Right renal cortex interstitium (tissue), 3 donors: ENCODE results near the gene CA11. TPM values are rescaled to one million over a fixed set of nuclear protein-coding genes. Genes with fewer than 3 reads are reported as not detected.
A peak's percentile ranks its signal among the peaks of the same experiment; 100 is the strongest.
"Not testable (repeated sequence)": the region's sequence is repeated elsewhere in the genome, so short reads cannot be mapped to it uniquely, and the experiment has no call there.

Experiments used
- DNase-seq, 3 donors: peaks; one replicate each; pipeline ENCODE4 v3.0.0-alpha.2; 2013; ENCODE audit warnings: low read depth in 3 of 3, low spot score in 2 of 3
- polyA plus RNA-seq, 3 donors: library from polyadenylated mRNA; unstranded; fragments of 120-200 nt; gene quantifications; one replicate each; pipeline ENCODE4 v1.2.1, GENCODE V29; 2013; ENCODE audit not compliant: insufficient read length in 3 of 3

Gene CA11
- polyA plus RNA-seq, 3 donors: 21.9 to 23.6 (median 22.9) TPM

DNA sequence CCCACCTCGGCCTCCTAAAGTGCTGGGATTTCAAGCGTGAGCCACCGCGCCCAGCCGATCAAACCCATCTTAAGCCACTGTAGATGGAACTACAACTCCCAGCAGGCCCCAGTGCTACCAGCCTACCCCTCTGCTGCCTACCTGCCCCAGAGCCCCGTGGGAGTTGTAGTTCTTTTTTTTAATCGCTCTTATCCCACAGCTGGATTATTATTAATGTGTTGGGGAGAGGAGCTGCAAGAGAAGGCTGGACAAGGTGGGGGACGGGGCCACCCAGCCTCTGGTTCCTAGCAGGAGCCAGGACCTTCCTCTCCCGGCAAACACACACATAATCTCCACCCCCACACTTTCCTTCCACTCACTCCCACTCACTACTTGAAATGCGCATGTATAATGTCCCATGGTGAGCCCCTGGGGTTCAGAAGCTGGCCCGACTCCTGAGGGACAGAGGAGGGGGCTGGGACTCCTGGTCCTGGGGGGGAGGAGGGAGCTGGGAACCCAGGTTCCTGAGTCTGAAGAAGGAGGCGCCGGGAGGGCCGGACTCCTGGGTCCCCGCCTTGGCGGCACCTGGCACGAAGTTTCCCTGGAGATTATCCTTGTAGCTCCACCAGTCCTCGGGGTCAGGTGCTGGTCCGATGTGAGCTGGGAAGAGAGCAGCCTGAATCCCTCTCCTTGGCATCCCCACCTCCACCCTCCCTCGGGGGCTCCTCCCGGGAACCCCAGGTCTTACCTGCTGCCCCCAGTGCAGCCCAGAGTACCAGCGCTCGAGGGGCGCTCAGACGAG, 958 bp downstream of the CA11 start:
- DNase-seq: no peak

DNA sequence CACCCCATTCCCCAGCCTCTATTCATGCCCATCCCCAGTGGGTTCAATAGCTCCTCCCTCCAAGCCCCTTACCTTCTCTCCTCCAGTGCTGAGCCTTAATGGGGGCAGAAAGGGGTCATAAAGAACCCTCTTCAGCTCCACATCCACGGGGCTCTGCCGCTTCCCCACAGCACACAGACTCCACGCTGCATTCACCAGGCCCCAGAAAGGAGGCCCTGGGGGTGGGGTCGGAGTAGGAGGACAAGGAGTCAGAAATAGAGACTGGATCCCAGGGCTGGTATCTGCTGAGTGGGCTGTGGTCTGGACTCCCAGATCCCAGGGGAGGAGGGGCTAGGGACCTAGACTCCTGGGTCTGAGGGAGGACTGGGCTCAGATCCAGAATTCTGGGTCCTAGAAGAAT, 1.6 kb downstream of the CA11 start:
- DNase-seq: no peak

DNA sequence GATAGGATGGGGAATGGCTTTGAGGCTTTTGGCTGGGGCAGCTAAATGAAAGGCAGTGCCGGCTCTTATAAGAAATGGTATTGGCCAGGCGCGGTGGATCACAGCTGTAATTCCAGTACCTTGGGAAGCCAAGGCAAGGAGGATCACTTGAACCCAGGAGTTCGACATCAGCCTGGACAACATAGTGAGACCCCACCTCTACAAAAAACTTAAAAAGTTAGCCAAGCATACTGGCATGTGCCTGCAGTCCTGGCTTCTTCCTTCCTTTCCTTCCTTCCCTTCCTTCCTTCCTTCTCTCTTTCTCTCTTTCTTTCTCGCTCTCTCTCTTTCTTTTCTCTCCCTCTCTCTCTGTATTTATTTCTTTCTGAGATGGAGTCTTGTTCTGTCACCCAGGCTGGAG, 3.1 kb downstream of the CA11 start:
- no peak for DNase-seq

DNA sequence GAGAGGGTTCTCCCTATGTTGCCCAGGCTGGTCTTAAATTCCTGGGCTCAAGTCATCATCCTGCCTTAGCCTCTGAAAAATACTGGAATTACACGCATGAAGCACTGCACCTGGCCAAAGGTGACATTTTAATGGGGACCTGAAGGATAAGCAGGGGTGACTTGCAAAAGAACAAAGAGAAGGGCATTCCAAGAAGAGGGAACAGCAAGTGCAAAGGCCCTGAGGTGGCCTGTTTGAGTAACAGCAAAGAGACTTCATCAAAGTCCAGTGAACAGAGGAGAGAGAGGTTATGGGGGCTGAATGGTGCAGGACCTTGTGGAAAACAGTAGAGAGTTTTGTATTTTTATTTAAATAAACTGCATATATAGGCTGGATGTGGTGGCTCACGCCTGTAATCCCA, 4.1 kb downstream of the CA11 start:
- DNase-seq: no peak

DNA sequence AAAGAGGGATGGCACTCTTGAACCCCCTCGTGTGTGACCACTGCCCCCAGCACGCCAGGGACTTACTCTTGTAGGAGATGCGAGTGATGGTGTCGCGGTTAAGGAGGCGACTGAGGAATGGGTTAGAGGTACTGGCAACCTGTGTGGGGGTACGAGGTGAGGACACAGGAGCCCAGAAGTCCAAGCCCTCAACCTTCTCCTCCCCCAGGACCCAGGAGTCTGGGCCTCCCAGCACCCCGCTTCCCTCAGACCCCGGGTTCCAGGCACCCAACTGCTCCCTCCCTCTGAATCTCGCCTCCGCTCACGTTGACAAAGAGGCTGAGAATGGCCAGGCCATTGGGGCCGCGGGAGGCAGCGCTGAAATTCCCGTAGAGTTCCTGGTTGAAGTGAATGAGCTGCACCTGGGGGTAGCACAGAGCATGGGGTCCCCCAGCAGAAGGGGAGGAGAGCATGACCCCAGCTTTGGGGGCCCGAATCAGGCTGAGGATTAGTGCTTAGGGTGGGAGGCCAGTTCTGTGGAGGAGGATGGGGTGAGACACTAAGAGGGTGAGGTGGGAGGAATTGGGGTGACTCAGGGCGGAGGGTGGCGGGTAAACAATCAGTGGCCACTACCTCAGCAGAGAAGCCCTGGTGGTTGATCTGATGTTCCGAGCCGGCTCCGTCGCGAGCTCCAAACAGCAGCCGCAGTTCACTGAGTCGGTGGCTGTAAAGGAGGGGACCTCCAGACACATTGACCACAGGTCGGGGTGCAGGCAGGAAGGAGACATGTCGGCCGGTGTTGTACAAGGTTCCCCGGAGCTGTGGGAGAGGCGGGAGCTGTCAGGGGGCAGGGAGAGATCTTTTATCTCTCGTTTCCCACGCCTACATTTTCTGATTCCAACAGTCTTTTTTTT, 6.3 kb downstream of the CA11 start:
- no peak for DNase-seq

DNA sequence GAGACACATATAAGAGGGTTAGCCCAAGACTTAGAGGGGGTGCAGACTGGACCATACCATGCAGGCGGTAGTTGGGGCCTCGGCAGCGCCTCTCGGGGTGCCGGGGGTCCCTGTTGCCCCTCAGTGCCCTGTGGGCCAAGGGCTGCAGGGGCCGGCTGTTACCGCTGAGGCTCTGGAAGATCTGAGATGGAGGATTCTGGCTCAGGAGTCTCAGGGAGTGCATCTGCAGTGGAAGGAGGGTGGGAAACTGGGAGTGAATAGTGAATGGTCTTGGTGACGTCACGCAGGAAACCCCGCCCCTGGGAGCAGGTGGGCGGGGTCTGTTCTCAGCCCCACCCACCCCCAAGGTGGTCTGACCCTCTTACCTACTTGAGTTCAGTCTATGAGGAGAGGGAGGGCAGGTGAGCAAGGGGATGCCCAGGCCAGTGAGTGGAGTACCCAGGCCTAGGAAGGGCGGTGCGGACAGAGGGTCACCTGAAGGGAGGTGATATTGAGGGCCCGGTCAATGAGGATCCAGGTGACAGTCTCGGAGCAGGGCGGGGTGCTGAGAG, 7.1 kb downstream of the CA11 start:
- DNase-seq: no peak

DNA sequence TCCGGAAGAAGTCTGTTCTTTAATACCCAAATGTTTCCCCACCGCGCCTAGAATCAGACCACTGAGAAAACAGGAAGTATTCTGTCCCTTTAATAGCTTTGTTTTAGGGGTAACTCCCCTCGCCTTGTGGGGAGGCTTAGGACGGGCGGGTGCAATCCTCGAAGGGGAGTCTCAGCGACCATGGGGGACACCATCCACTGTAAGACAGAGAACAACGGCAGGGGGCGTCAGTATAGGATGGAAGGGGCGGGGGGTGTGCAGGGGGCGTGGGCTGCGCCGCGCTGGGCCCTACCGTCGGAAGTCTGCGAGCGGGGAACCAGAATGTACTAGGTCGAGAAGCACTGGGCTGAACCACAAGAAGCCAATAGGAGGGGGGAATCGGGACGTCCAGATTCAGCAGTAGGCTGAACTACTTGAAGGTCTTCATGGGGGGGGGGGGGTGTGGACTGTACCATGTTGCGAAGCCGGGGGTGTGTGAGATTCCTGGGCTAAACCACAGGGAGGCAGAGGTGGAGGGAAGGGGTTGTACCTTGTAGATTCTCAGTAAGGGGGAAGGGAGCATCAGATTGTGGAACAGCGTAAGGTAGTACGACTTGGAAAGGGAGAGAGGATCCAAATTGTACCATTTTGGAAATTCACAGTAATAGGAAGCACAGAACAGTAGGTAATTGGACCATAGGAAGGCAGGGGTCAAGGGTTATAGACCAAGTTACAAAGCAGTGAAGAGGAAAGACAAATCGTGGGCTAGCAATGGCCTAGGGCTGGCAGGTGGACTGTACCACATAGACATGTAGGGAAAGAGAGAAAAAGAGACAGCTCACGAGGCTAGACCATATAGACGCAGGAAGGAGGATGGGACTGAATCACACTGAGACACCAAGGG, 7.8 kb downstream of the CA11 start:
- peak; percentile 79 to 92 (median 85) for DNase-seq

DNA sequence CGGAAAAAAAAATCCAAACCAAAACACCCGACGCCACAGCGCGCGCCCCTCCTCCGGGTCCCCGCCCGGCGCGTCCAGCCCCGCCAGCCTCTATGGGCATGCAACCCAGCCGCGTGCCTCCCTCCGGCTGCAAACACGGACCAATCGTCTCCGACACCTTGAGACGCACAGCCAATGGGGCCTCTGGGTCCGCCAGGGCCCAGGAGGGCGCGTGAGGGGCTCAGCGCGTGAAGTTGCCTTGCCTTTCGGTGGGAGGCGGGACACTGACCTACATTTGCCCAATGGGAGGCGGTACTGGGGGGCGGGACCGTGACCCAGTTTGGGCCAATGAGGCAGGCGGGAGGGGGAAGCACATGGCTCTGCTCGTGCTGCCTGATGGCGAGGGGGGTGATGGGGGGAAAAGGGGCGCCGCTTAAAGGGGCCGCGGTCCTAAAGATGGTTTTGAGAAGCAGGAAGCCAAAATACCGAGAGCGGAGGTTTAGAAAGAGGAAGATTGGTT, 8.5 kb downstream of the CA11 start:
- DNase-seq: peak; percentile 94 to 98 (median 98)

DNA sequence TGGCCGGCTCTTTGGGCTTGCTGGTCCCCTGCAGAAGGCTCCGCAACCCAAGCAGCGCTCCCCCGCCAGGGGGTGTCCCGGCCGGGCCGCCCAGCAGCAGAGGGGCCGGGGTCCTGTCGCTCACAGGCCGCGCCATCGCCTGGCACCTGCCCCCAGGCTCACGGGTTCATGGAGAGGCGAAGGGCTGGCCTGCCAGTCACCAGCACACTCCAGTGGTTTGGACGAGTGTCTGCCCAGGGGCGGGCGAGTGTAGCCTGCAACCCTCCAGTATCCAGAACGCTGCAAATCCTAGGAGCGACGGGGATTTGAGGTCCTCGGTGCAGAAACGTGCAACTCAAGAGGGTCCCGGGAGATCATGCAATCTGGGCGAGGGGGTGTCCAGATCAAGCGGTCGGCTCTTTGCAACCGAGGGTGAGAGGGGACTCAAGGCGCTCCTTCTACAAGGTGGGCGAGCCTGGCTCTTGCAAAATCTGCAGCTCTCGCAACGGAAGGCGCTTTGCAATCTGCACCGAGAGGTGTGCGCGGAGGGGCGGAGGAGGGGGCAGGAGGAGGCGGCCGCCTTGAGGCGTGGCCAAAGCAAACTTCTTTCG, 9.0 kb downstream of the CA11 start, which contains the start of gene DBP:
Gene DBP (minus strand): TSS at position 521 of the 590 bp plus-strand sequence. CDS start 385 bp downstream, at position 136.
- DNase-seq: no peak

DNA sequence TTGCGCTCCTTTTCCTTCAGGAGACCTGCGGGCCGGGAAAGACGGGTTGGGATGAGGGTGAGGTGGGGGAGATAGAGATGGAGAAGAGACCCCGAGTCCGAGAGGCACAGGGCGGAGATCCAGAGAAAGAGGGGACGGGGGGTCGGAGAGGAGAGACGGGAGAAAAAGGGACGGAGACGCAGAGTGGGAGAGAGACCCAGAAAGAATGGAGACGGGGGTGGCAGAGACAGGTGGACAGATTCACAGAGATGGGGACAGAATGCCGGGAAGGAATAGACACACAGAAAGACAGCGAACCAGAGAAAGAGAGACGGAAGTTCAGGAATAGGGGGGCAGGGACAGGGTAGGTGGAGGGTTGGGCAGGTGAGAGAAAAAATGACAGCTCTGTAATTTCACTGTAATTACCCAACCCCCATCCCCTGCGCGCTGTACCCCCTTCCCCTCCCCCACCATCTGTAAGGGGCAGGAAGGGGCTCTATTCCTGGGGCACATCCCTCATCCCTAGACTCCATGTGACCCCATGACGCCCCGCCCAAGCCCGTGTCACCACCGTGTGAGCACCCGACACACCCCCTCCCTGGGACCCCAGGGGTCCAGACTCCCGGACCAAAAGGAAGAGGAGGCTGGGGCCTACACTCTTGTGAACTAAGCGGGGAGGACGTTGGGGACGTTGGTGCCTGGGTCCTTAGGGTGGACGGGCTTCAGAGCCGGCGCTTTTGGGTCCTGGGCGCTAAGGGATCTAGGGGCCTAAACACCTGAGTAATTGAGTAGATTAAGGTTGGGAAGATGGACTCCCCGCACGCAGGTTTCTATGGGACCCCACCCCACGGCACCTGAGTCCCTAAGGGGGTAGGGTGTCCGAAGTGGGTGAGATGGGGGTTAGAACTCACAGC, 9.8 kb downstream of the CA11 start:
- no peak for DNase-seq

DNA sequence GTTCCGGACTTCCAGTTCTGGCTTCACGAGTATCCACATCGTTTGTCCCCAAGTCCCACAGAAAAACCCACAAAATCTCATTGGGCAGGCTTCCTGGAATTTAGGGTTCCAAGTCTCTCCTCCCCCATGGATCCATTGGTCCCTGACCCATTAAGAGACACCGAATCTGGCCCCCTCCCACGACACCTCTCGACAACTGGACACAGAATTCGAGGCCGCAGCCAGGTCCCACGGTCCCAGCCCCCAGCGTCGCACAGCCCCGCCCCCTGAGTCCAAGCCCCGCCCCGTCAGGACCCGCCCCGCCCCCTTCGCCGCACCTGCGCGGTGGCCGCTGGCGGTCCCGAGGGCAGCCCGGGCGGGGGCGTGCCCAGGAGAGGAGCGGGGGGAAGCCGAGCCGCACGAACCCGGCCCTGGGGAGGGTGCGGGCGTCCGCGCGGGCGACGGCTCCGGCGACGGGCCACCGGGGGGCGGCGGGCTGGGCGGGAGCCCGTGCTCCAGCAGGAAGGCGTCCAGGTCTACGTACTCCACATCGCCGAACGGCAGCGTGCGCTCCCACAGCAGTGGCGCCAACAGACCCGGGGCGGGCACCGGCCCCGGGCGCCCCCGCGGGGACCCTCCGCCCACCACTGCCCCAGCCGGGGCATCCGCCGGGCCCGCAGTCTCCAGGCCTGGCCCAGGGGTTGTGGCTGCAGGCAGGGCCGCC, 10.6 kb downstream of the CA11 start:
- DNase-seq: no peak

DNA sequence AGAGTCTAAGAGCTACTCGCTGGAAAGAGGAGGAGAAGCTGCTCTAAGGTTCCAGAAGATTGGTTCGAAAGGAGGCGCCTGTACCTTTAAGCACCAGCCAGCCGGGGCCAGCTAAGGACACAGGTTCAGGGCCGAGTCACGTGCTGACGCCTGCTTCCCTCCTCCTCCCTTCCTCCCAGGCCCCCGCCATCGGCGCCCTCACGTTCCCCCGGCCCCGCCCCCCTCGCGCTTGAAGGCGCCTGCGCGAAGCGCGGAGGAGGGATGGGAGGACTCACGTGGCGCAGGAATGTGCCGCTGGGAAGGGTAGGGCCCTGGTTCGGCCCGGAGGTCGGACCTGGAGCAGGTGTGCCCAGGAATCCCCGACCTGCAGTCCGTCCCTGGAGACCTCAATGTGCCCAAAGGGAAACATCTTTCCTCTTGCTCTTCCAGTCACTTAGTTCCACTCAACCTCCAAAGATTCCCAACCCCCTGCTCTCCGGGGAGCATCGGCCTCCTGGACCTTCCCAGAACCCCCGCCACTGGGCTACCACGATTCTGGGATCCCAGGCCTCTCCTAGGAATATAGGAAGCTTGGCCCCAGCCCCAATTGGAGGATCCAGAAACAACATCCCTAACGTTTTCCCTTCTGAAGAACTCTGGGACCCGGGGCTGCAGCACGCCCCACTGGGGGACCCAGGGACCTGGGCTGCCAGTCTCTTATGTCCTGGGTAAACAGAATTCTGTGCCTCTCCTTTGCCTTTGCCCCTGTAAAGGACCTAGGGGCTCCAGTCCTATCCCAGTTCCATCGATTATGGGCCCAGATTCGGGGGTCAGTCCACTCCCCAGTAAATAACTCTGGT, 11.3 kb downstream of the CA11 start:
- DNase-seq: peak in 2 of 3 donors; percentile 86 to 93

DNA sequence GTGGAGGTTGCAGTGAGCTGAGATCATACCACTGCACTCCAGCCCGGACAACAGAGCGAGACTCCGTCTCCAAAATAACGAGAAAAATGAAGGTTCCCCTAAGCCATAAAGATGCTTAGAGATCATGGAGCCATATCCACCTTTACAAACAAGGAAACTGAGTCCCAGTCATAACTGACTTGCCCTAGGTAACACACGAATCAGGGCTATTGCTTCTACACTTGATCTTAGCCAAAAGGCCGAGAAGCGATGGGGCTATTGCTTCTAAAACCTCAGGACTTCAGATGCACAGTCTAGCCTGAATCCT, 12.0 kb downstream of the CA11 start:
- no peak for DNase-seq

DNA sequence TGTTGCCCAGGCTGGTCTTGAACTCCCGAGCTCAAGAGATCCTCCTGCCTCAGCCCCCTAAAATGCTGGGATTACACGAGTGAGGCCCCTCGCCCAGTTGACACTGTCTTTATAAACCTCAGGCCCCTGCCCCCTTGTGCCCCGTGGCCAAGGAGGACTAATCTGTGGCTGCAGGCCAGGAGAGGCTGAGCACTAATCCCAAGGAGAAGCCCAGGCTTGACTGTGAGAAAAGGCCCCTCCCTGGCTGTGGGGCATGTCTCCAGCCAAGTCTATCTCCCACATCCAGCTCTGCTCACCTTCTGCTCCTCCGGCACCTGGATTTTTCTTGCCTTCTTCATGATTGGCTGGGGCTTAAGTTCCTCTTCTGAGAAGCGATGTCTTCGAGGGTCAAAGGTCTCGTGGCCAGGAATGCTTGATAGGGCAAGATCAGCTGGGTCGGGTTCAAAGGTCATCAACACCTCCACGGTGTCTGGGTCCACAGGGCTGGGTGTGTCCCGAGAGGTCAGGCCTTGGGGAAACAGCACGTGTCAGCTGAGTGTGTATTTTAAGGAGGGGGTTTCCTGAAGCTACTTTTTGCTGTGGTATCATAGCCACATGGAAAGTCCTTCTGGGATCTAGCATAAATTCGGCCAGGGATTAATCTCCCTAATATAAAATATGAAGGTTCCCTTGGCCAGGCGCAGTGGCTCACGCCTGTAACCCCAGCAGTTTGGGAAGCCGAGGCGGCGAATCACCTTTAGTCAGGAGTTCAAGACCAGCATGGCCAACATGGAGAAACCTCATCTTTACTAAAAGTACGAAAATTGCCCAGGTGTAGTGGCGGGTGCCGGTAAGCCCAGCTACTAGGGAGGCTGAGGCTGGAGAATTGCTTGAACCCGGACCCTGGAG, 12.6 kb downstream of the CA11 start:
- no peak for DNase-seq

DNA sequence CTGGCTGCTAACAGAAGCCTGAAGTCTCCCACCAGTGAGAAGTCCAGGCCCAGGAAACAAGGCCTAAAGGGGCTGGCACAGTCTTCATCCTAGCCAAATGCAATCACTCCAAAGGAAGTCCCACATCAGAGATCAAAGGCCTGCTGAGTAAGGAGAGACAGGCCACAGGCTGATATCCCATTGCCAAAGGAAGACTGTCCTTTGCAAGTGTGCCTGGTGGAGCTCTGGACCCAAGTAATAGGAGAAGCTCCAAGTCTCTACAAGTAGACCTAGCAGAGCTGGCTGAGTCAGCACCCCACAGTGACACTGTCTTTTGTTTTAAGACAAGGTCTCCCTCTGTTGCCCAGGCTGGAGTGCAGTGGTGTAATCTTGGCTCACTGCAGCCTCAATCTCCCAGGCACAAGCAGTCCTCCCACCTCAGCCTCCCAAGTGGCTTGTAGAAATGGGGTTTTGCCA, 13.3 kb downstream of the CA11 start:
- DNase-seq: no peak

DNA sequence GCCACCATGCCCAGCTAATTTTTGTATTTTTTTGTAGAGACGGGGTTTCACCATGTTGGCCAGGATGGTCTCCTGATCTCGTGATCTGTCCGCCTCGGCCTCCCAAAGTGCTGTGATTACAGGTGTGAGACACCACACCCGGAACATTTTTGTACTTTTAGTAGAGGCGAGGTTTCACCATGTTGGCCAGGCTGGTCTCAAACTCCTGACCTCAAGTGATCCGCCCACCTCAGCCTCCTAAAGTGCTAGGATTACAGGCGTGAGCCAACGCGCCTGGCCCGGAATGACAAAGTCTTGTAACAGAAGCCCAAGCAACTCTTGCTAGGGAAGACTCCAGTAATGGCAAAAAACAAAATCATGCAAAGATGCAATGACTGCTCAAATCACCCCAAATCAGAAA, 13.7 kb downstream of the CA11 start:
- DNase-seq: not testable (repeated sequence)
